Caco-2 (cell line): ENCODE data around the gene CCDC170. TPM values are rescaled to one million over a fixed set of nuclear protein-coding genes. Genes with fewer than 3 reads are reported as not detected.

Experiments
- BruUV-seq: library from RNA; stranded (reverse); fragments of 400-500 nt; replicated peaks from 2 replicates; lab custom pipeline; 2021; lab: Mats Ljungman, UMichigan
- CTCF ChIA-PET: fragments of 300-600 bp; sonication (Branson Sonifier 250); formaldehyde crosslinking; loops from one replicate; lab custom pipeline; 2022; ENCODE audit warnings: antibody characterized with exemption; lab: Charles Lee
- POLR2A ChIA-PET: fragments of 300-600 bp; sonication (Branson Sonifier 250); formaldehyde crosslinking; loops from one replicate; lab custom pipeline; 2022; ENCODE audit warnings: antibody characterized with exemption; lab: Charles Lee
- DNase-seq, 2 experiments: peaks; one replicate each; pipeline versions ENCODE4 v3.0.0 to v3.0.0-alpha.2; 2020 to 2022
- H3K27me3 ChIP-seq: replicated peaks from 2 replicates; pipeline ENCODE4 v1.6.0; 2011; ENCODE audit warnings: low read length; ENCODE audit not compliant: control insufficient read depth, insufficient read depth
- H3K36me3 ChIP-seq: 2 replicates; pipeline ENCODE4 v1.5.1; 2011; ENCODE audit warnings: low read length; ENCODE audit not compliant: control insufficient read depth, insufficient read depth
- H3K4me1 ChIP-seq: fragments of 250-450 bp; sonication (Bioruptor Pico); 2 replicates; pipeline ENCODE4 v1.5.1; 2020; ENCODE audit warnings: mild to moderate bottlenecking
- H3K4me3 ChIP-seq: 2 replicates; pipeline ENCODE4 v1.5.1; 2011; ENCODE audit warnings: low read depth, mild to moderate bottlenecking, control low read depth, low read length
- H3K9me3 ChIP-seq: fragments of 250-450 bp; sonication (Bioruptor Pico); 2 replicates; pipeline ENCODE4 v1.5.1; 2020; ENCODE audit warnings: mild to moderate bottlenecking, moderate library complexity
- H3K27ac Mint-ChIP-seq: one replicate; pipeline ENCODE4 v1.8.0; 2022; ENCODE audit warnings: mixed read lengths; ENCODE audit not compliant: unreplicated experiment
- H3K27me3 Mint-ChIP-seq: one replicate; pipeline ENCODE4 v1.8.0; 2022; ENCODE audit warnings: mixed read lengths; ENCODE audit not compliant: insufficient read depth, unreplicated experiment
- H3K36me3 Mint-ChIP-seq: one replicate; pipeline ENCODE4 v1.8.0; 2022; ENCODE audit warnings: mild to moderate bottlenecking, mixed read lengths; ENCODE audit not compliant: insufficient read depth, unreplicated experiment
- H3K4me1 Mint-ChIP-seq: one replicate; pipeline ENCODE4 v1.8.0; 2022; ENCODE audit warnings: low read depth, mixed read lengths; ENCODE audit not compliant: unreplicated experiment
- H3K4me3 Mint-ChIP-seq: one replicate; pipeline ENCODE4 v1.8.0; 2022; ENCODE audit warnings: mild to moderate bottlenecking, moderate library complexity, mixed read lengths; ENCODE audit not compliant: unreplicated experiment
- H3K9me3 Mint-ChIP-seq: one replicate; pipeline ENCODE4 v1.8.0; 2022; ENCODE audit warnings: mixed read lengths; ENCODE audit not compliant: unreplicated experiment
- CTCF ChIP-seq, 2 experiments: fragments of 200-600 bp in 1 of 2; IDR thresholded peaks; 1 replicate in 1 of 2; 2 replicates in 1 of 2; pipeline versions ENCODE4 v1.5.1 to v1.8.0; 2011 to 2022; ENCODE audit warnings: antibody characterized with exemption in 1 of 2, control low read depth in 1 of 2, inconsistent platforms in 1 of 2, low read depth in 1 of 2, low read length in 1 of 2, mild to moderate bottlenecking in 1 of 2, moderate library complexity in 1 of 2; ENCODE audit not compliant: insufficient read depth in 1 of 2, severe bottlenecking in 1 of 2, unreplicated experiment in 1 of 2
- intact Hi-C: fragments of 100-400 bp; cut with micrococcal nuclease; formaldehyde crosslinking; loops from one replicate; pipeline ENCODE4 v1.10.0; 2022; ENCODE audit not compliant: unreplicated experiment
- total RNA-seq: library from RNA; stranded (reverse); gene quantifications from 2 replicates; pipeline ENCODE4 v1.2.3, GENCODE V29; 2022

The CCDC170 gene
- total RNA-seq, 1 experiment from 2014 or later = 6.8 TPM

GRCh38 chr6:151550618-151551017 lies 56.8 kb downstream of the CCDC170 start:
- H3K27me3 Mint-ChIP-seq = no peaks in the 10 kb centered on the region
- Histone ChIP-seq H3K4me1 (no peaks in the 10 kb centered on the region), H3K27me3 (no peaks in the 10 kb centered on the region), H3K9me3 (no peaks in the 10 kb centered on the region), H3K4me3 (no peak overlapping the region), H3K36me3 (no peaks in the 10 kb centered on the region)
- POLR2A ChIA-PET = no interaction called here
- no peak for TF ChIP-seq CTCF (IDR thresholded peaks at IDR 0.05; ENCODE audit: insufficient read depth in 1 of 2, low read depth in 1 of 2, low read length in 1 of 2, severe bottlenecking in 1 of 2, unreplicated experiment in 1 of 2)
- H3K9me3 Mint-ChIP-seq = no peaks in the 10 kb centered on the region
- no peak for DNase-seq
- intact Hi-C loops = no loop called here
- H3K36me3 Mint-ChIP-seq = no peaks in the 10 kb centered on the region
- no peak overlapping the region for H3K4me3 Mint-ChIP-seq
- no peak overlapping the region for H3K27ac Mint-ChIP-seq
- H3K4me1 Mint-ChIP-seq = no peaks in the 10 kb centered on the region
- BruUV-seq = no TSS peak
- CTCF ChIA-PET = interaction anchor here (0.6 kb wide), 1 partner anchor 133 kb away, joined by 4 read pairs; no protein-coding TSS in a partner anchor

GRCh38 chr6:151551223-151551857 lies 57.5 kb downstream of the CCDC170 start:
- Histone ChIP-seq H3K27me3 (no peaks in the 10 kb centered on the region), H3K9me3 (no peaks in the 10 kb centered on the region), H3K4me3 (no peak overlapping the region), H3K36me3 (no peaks in the 10 kb centered on the region), H3K4me1 (no peaks in the 10 kb centered on the region)
- ChIA-PET POLR2A (no interaction called here), CTCF (no interaction called here)
- H3K9me3 Mint-ChIP-seq = no peaks in the 10 kb centered on the region
- no TSS peak for BruUV-seq
- H3K27ac Mint-ChIP-seq = no peak overlapping the region
- no peaks in the 10 kb centered on the region for H3K27me3 Mint-ChIP-seq
- TF ChIP-seq CTCF (IDR thresholded peaks at IDR 0.05; ENCODE audit: insufficient read depth in 1 of 2, low read depth in 1 of 2, low read length in 1 of 2, severe bottlenecking in 1 of 2, unreplicated experiment in 1 of 2) = no peak
- no peaks in the 10 kb centered on the region for H3K4me1 Mint-ChIP-seq
- H3K4me3 Mint-ChIP-seq = no peak overlapping the region
- intact Hi-C loops = no loop called here
- no peak for DNase-seq
- no peaks in the 10 kb centered on the region for H3K36me3 Mint-ChIP-seq

GRCh38 chr6:151553416-151554165 lies 59.8 kb downstream of the CCDC170 start:
- Histone ChIP-seq H3K4me3 (no peak overlapping the region), H3K9me3 (no peaks in the 10 kb centered on the region), H3K27me3 (no peaks in the 10 kb centered on the region), H3K36me3 (no peaks in the 10 kb centered on the region), H3K4me1 (no peaks in the 10 kb centered on the region)
- H3K4me3 Mint-ChIP-seq = no peak overlapping the region
- H3K27ac Mint-ChIP-seq = no peak overlapping the region
- intact Hi-C loops = no loop called here
- no peaks in the 10 kb centered on the region for H3K9me3 Mint-ChIP-seq
- H3K4me1 Mint-ChIP-seq = no peaks in the 10 kb centered on the region
- no peak for DNase-seq
- H3K27me3 Mint-ChIP-seq = no peaks in the 10 kb centered on the region
- TF ChIP-seq CTCF (IDR thresholded peaks at IDR 0.05; ENCODE audit: insufficient read depth in 1 of 2, low read depth in 1 of 2, low read length in 1 of 2, severe bottlenecking in 1 of 2, unreplicated experiment in 1 of 2) = no peak
- no TSS peak for BruUV-seq
- ChIA-PET CTCF (no interaction called here), POLR2A (no interaction called here)
- no peaks in the 10 kb centered on the region for H3K36me3 Mint-ChIP-seq
